Duodenal mucosa (tissue), 2 donors: Measurements from ENCODE around the gene LAMTOR1.
A peak's percentile ranks its signal among the peaks of the same experiment; 100 is the strongest.

Experiments used
- H3K27ac ChIP-seq: one replicate; pipeline ENCODE4 v1.7.0; 2013; ENCODE audit warnings: low read depth, low read length
- H3K27me3 ChIP-seq, 2 donors: one replicate each; pipeline ENCODE4 v1.7.0; 2013; ENCODE audit warnings: low read length in 2 of 2, control low read depth in 1 of 2; ENCODE audit not compliant: insufficient read depth in 2 of 2, control insufficient read depth in 1 of 2
- H3K36me3 ChIP-seq, 2 donors: one replicate each; pipeline ENCODE4 v1.7.0; 2013; ENCODE audit warnings: low read length in 2 of 2, control low read depth in 1 of 2; ENCODE audit not compliant: insufficient read depth in 2 of 2, control insufficient read depth in 1 of 2
- H3K4me1 ChIP-seq, 2 donors: one replicate each; pipeline ENCODE4 v1.7.0; 2013; ENCODE audit warnings: low read length in 2 of 2, control low read depth in 1 of 2; ENCODE audit not compliant: insufficient read depth in 2 of 2, control insufficient read depth in 1 of 2
- H3K4me3 ChIP-seq, 2 donors: one replicate each; pipeline ENCODE4 v1.7.0; 2013; ENCODE audit warnings: low read length in 2 of 2, low read depth in 1 of 2
- H3K9ac ChIP-seq, 2 donors: one replicate each; pipeline ENCODE4 v1.7.0; 2013; ENCODE audit warnings: low read length in 2 of 2, low read depth in 1 of 2
- H3K9me3 ChIP-seq, 2 donors: one replicate each; pipeline ENCODE4 v1.7.0; 2013; ENCODE audit warnings: low read length in 2 of 2, control low read depth in 1 of 2; ENCODE audit not compliant: control insufficient read depth in 1 of 2

The LAMTOR1 gene

DNA sequence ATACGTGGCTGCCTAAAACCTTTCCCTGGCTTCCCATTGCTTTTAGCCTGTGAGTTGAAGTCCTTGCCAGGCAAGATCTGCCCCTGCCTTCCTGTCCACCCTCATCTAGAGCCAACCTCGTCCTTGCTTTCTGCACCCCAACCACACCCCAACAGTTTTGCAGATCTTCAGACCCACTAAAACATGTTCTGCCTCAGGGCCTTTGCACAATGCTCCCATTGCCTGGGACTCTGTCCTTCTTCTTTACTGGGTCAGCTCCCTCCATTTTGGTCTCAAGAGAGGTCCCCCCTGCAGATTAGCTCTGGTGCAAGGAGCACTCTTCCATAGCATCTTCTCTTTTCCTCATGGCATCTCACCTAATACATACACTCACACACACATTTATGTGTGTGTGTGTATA lies 17.8 kb upstream of the LAMTOR1 start:
- Histone ChIP-seq H3K4me1 (peaks cover 0 to 10% of the 10 kb centered on the region in 2 donors), H3K9ac (no peak overlapping the region), H3K4me3 (no peak overlapping the region), H3K27ac (no peak overlapping the region), H3K36me3 (no peaks in the 10 kb centered on the region), H3K9me3 (no peaks in the 10 kb centered on the region), H3K27me3 (no peaks in the 10 kb centered on the region)

DNA sequence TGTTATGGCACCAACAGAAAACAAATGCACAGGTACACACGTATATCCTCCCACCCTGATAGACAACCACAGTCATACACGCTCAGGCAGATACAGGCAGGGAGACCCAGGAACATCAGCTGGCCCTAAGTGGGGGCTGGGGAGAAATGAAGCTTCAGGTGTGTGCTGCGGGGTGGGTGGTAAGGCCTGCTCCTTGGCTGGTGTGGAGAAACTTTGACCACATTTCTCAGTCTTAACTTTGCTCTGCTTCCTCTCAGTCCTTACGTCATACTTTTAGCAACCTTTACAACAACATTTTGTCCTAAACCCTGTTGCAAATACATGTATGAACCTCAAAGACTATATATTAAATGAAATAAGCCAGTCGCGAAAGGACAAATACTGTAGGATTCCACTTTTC lies 16.1 kb upstream of the LAMTOR1 start:
- no peaks in the 10 kb centered on the region for H3K27me3 ChIP-seq
- H3K9ac ChIP-seq = no peak overlapping the region
- no peak overlapping the region for H3K4me3 ChIP-seq
- no peak overlapping the region for H3K27ac ChIP-seq
- H3K9me3 ChIP-seq = no peaks in the 10 kb centered on the region
- H3K4me1 ChIP-seq = peaks cover 0 to 10% of the 10 kb centered on the region in 2 donors
- H3K36me3 ChIP-seq = no peaks in the 10 kb centered on the region

DNA sequence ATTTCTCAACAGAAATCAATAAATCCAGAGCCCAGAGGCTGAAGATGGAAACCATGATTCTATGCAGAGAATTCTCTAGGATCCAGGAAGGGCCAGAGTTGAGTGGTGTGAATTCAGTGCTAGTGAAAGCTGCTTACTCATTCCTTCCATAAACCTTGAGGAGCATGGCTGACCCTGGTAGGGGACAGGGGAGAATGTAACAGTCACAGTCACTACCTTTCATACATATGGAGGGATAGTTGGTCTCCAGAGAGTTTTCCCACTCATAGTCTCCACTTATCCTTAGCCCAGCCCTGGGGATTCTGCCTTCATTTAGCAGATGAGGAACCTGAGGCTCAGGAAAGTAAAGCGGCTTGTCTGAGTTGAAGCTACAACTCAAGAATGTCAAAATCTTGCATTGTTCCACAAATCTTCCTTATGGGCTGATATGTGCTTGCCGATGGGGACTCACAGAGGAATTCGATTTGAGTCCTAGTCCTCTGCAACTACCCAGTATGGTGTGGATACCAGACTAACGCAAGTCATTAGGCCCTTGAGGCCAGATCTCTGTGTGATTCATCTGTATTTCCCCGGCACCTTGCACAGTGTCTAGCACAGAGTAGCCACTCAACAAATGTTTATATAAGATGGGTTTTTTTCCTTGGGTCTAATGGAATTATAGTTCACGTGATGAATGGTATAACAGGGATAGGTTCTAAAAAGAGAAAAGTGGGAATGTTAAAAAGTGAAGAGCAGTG lies 13.1 kb upstream of the LAMTOR1 start:
- no peak overlapping the region for H3K4me3 ChIP-seq
- peaks cover 11 to 14% of the 10 kb centered on the region in 2 donors for H3K4me1 ChIP-seq
- H3K9me3 ChIP-seq = no peaks in the 10 kb centered on the region
- H3K9ac ChIP-seq = no peak overlapping the region
- no peaks in the 10 kb centered on the region for H3K36me3 ChIP-seq
- no peaks in the 10 kb centered on the region for H3K27me3 ChIP-seq
- no peak overlapping the region for H3K27ac ChIP-seq

DNA sequence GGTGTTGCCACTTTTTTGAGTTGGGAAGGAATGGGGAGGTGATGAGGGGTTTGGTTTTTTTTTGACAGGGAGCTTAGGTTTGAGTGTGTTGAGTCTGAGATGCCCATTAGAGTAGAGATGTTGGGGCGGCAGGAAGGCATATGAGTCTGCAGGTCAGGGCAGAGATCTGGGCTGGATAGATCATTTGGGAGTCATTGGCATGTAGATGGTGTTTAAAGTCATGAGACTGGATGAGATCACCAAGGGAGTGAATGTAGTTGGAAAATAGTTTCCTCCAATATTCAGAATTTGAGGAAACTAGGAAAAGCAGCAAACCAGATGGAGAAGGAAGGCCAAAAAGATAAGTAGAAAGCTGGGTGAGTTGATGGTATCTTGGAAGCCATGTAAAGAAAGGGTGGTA lies 11.5 kb upstream of the LAMTOR1 start:
- H3K9ac ChIP-seq = no peak overlapping the region
- no peak overlapping the region for H3K27ac ChIP-seq
- no peaks in the 10 kb centered on the region for H3K27me3 ChIP-seq
- no peak overlapping the region for H3K4me3 ChIP-seq
- H3K36me3 ChIP-seq = peaks cover 0 to 8% of the 10 kb centered on the region in 2 donors
- H3K9me3 ChIP-seq = no peaks in the 10 kb centered on the region
- peaks cover 12 to 17% of the 10 kb centered on the region in 2 donors for H3K4me1 ChIP-seq

DNA sequence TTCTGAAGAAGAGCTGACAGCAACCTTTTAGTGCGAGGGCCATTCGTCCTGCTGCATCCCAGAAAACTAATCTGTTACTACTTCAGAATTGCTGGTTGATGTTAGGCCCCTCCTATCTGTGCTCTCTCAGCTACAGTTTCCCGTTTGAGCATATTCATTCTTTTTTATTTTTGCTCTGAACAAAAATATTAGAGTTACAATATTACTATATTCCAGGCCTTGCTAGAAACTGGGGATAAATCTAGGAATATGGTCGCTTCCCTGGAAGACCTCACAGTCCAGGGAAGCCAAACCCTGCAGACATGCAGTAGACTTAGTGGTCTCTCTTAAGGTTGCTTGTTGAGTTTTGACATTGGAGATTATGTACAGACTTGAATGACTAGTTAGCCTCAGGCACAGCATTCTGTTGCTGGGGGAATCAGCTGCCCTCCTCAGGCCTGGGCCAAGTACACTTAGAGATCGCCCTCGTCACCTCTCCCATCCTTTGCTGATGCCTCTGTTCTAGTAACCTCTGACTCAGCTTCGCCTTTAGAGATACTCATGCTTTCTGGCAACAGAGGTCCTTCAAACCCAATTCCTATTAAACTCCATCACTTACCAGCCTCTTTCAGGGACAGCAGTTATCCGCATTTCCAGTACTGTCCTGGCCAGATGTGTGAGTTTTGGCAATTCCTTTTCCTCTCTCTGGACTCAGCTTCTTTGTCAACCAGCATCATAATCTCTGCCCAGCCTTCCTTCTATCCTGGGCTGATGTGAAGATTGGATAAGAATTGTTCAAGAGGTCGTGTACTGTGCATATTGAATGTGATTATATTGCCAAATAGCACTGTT lies 10.1 kb upstream of the LAMTOR1 start:
- H3K27me3 ChIP-seq = no peaks in the 10 kb centered on the region
- H3K9me3 ChIP-seq = no peaks in the 10 kb centered on the region
- peaks cover 10 to 12% of the 10 kb centered on the region in 2 donors for H3K4me1 ChIP-seq
- H3K27ac ChIP-seq = peak overlapping the region; percentile 95
- H3K36me3 ChIP-seq = peaks cover 0 to 17% of the 10 kb centered on the region in 2 donors
- peak overlapping the region; percentile 86 to 94 for H3K9ac ChIP-seq
- peak overlapping the region; percentile 81 to 88 for H3K4me3 ChIP-seq

DNA sequence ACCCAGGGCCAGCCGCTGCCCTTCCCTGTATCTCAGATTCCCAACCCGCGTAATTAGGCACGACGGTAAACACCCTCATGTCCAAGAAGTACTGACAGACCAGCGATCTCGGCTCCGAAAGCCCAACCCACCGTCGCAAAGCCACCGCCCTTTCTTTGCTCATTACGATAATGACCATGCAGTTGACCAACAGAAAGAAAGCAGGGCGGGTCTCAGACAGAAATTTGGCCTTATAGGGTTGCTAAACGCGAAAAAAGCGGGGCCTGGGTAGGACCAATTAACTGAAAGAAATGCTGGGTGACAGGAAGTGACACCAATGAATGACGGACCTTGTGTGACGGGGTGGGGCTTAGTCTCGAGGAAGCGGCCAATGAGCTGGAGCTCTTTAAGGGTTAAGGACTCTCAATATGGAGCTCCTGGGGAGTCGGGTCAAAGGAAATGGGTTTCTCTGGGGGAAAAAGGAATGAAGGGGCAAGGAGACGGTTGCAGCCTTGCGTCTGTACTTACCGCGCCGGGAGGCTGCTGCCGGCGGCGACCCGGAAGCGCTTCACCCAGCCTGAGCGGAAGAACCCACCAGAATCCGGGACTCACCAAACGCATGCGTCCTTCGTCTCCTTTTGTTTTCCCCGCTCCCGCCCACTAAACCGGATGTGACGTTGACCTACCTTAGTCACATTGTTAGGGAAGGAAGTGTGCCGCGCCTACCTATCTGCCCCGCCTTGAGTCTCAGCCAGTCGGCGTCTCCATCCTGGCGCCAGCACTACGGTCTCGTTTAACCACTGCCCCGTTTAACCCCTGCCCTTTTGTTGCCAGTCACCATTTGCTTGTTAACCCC lies 9.3 kb upstream of the LAMTOR1 start, which contains the start of gene ANAPC15:
Gene ANAPC15, minus strand, starts transcription at position 553 of the 835 bp plus-strand sequence. CDS start 1,419 bp downstream, outside the sequence.
- H3K9ac ChIP-seq = peak within 1 kb of the TSS; percentile 87 to 94
- no peaks in the 10 kb centered on the region for H3K9me3 ChIP-seq
- H3K4me1 ChIP-seq = peaks cover 9 to 12% of the 10 kb centered on the region in 2 donors
- H3K27me3 ChIP-seq = no peaks in the 10 kb centered on the region
- H3K36me3 ChIP-seq = peaks cover 0 to 21% of the 10 kb centered on the region in 2 donors
- peak within 1 kb of the TSS; percentile 81 to 88 for H3K4me3 ChIP-seq
- H3K27ac ChIP-seq = peak within 1 kb of the TSS; percentile 96

DNA sequence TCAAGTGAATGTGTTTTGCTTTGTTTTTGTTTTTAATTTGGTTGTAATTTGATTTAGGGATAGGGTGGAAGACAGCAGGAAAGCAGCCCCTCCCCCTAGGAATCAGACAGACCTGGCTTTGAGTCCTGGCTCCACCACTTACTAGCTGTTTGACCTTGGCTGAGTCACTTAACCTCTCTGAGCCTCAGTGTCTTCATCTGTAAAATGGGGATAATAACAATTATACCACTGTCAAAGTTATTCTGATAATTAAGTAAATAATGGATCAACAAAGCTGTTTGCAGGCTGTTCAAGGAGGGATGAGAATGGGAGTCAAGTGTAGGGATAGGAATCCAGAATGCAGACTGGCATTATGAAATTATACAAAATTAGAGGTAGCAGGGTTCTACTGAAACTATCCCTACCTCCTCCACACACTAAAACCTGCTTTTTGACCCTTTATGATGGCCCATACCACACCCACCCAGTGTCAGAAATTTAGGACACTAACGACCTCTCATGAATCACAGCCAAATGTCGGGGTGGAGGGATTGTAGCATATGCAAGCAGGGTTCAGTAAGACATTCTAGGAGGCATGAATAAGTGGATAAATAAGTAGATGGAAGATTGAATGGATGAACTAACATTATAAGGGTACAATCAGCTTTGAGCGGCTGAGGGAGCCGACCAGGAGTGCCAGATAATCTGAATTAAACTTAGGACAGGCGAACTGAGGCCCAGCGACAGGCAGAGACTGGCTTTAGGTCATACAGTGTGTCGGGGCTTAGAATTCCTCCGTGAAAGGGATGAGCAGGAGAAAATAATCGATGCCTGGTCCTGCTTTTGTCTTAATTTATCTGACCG lies 8.4 kb upstream of the LAMTOR1 start:
- Histone ChIP-seq H3K9ac (peak overlapping the region; percentile 87 to 94), H3K27ac (peak overlapping the region; percentile 96), H3K27me3 (no peaks in the 10 kb centered on the region), H3K9me3 (no peaks in the 10 kb centered on the region), H3K4me3 (peak overlapping the region; percentile 81 to 88), H3K36me3 (peaks cover 0 to 23% of the 10 kb centered on the region in 2 donors), H3K4me1 (peaks cover 9 to 12% of the 10 kb centered on the region in 2 donors)

DNA sequence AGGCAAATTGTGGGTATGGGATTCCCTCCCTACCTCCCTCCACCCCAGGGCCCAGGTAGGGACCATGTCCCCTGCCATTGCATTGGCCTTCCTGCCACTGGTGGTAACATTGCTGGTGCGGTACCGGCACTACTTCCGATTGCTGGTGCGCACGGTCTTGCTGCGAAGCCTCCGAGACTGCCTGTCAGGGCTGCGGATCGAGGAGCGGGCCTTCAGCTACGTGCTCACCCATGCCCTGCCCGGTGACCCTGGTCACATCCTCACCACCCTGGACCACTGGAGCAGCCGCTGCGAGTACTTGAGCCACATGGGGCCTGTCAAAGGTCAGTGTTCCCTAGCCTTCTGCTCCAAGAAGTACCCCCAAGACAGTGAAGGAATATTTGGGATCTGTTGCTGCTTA lies 2.8 kb upstream of the LAMTOR1 start, which contains the start of gene TOMT:
Gene TOMT, plus strand, starts transcription at position 37 of the 400 bp plus-strand sequence. Its CDS starts 28 bp downstream, at position 65.
- Histone ChIP-seq H3K27me3 (no peaks in the 10 kb centered on the region), H3K27ac (no peak within 1 kb of the TSS), H3K9me3 (no peaks in the 10 kb centered on the region), H3K4me3 (no peak within 1 kb of the TSS), H3K36me3 (peaks cover 4 to 26% of the 10 kb centered on the region in 2 donors), H3K9ac (no peak within 1 kb of the TSS), H3K4me1 (peaks cover 24 to 26% of the 10 kb centered on the region in 2 donors)

DNA sequence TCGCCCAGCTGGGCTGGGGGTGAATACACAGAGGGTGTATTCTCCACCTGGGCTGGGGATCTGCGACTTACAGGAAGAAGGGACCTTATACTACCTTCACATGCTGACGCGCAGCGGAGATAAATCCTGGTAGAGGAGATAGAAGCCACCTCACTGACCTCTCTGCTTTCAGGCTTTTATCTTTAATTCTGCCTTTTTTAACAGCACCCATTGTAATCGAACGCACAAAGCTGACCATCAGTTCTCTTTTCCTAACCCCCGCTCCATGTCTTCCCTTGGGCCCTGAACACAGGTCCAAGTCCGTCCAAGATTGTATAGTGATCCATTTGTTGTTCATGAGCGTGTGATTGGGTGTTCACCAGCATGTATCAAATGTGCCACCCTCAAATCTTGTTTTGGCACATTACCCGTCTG lies 664 bp upstream of the LAMTOR1 start:
- Histone ChIP-seq H3K4me1 (peaks cover 35 to 40% of the 10 kb centered on the region in 2 donors), H3K9me3 (no peaks in the 10 kb centered on the region), H3K27ac (peak overlapping the region; percentile 75), H3K27me3 (no peaks in the 10 kb centered on the region), H3K4me3 (peak overlapping the region; percentile 68 to 71), H3K9ac (peak overlapping the region; percentile 36 to 73), H3K36me3 (peaks cover 7 to 35% of the 10 kb centered on the region in 2 donors)
